CD4-positive, alpha-beta T cell treated with Interleukin-15 for 1 hour (primary cell): ENCODE results near the gene PBLD.
"Not testable (repeated sequence)": the region's sequence is repeated elsewhere in the genome, so short reads cannot be mapped to it uniquely, and the experiment has no call there.

ENCODE experiments used
- DNase-seq: peaks from one replicate; pipeline ENCODE4 v3.0.0-alpha.2; 2020

The PBLD gene

DNA sequence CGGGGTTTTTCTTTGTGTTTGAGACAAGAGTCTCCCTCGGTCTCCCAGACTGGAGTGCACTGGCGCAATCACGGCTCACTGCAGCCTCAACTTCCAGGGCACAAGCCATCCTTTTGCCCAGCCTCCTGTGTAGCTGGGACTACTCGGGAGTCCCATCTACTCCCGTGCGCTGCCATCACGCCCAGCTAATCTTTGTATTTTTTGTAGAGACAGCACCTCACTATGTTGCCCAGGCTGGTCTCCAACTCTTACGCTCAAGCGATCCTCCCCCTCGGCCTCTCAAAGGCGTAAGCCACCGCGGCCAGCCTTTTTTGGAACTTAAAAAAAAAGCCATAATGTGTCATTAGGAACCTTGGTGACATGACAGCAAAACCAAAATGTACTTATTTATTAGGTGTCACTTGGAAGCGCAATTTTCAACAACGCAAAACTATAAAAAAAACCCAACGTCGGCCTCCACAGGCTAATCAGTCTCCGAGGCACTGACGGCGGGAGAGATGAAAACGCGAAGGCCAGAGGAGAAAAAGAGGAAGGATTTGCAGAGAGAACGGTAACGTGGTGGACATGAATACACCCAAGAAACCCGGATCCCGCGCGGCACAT lies 1.8 kb downstream of the PBLD start:
- no peak for DNase-seq

DNA sequence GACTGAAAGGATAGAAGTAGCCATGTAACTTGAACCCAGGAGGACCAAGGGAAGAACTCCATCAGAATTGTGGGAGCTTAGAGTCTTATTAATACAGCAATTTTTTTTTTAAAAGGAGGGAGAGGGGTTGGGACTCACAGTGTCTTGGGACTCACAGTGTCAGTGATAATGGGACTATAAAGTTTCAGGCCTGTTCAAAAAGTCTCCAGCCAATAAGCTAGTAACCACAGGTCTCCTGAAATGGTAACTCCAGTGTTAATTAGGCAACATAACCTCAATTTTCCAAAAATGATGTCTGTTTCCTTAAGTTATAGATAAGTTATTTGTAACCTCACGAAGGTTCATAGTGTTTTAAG lies 3.2 kb downstream of the PBLD start:
- DNase-seq: no peak

DNA sequence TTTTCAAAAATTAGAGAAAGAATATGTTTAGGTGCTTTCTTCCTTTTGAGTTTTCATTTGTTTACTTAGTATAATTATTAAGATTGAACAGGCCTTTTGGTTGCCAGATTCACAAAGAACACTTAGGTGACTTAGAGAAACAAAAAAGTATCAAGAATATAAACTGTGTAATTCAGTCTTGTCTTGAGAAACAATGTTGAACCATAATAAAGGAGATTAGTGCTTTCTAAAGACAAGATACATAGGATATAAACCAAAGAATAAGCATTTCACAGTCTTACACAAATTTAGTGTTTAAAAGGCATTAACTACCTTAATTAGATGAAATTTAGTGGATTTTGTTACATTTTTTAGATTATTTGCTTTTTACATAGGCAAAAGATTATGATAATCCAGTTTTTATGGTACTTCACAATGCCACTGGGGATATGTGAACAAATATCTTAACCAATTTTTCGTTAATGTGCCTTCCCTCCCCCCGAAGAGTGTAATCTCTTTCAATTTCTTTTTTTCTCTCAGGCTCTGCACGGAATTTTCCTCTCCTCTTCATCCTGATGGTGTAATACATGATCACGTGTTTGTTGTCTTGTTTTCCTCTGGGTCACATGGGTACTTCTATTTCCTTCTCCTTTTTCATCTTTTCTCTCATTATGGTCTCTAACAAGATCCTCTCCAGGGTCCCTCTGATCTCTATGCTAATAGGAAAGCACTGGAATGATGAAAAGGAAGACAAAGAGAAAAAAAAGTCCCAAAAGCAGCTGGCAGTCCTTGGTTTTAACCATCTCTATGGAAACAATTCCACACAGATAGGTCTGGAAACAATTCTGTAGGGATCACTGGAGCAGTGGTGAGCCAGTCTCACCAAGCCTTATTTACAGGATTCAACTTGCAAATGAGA lies 4.6 kb downstream of the PBLD start:
- DNase-seq: no peak

- not testable (repeated sequence) for DNase-seq
These were observed 8.3 kb downstream of the PBLD start for GRCh38 chr10:68324396-68324795.

DNA sequence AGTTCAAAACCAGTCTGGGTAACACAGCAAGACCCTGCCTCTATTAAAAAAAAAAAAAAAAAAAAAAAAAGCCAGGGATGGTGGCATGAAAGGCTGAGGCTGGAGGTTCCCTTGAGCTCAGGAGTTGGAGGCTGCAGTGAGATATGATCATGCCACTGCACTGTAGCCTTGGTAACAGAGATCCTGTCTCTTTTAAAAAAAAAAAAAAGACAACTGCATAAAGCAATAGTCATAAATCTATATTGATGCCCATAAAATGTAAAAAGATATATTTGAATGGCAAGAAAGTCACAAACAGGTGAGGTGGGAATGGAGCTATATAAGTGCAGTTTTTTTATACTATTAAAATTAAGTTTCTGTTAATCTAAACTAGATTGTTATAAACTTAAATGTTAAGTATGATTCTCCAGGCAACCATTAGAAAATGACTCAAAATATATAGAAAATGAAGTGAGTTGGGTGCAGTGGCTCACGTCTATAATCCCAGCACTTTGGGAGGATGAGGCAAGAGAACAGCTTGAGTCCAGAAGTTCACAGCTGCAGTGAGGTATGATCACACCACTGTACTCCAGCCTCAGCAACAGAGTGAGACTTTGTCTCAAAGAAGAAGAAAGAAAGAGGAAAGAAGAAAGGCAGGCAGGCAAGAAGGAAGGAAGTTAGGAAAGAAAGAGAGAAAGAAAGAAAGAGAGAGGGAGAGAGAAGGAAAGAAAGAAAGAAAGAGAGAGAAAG lies 14.2 kb downstream of the PBLD start:
- no peak for DNase-seq

DNA sequence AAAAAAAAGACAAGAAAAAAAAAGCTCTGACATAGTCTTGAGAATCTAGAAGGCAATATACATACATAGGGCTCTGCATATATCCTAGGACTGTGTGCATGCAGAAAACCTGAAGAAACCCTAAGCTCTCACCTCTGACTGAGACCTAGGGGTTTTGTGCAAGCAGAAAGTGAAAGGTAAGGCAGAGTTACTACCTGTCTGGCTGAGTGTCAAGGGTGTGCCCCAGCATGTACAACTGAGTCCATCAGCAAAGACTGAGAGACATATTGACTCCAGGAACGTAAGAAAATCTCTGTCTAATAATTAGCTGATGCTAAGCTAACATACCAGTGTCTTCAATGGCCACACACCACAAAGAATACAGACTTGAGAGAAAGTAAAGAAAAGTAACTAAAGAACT lies 17.1 kb downstream of the PBLD start:
- DNase-seq: no peak

DNA sequence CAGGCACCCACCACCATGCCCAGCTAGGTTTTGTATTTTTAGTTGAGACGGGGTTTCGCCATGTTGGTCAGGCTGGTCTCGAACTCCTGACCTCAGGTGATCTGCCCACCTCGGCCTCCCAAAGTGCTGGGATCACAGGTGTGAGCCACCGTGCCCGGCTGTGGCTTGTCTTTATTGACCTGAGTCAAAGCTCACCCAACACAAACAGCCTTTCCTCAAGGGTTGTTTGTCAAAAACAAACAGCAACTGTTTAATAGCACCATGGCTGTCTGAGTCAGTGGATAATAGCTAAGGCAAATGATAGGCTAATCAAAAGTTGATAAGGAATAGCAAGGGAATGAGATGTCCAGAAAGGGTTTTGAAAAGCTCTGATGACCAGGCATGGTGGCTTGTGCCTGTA lies 17.8 kb downstream of the PBLD start:
- DNase-seq: not testable (repeated sequence)

DNA sequence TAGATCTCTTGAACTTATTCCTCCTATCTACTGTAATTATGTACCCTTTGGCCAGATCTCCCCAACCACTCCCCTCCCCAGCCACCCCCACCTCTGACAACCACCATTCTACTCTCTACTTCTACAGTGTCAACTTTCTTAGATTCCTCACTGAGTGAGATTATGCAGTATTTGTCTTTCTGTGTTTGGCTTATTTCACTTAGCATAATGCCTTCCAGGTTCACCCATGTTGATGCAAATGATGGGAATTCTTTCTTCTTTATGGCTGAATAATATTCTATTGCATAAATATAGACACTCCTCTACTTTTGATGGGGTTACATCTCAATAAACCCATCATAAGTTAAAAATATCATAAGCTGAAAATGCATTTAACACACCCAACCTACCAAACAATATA lies 22.2 kb downstream of the PBLD start:
- DNase-seq: no peak

- no peak for DNase-seq
These were observed 26.9 kb downstream of the PBLD start for GRCh38 chr10:68305854-68306253.

GRCh38 chr10:68303849-68304412 lies 28.8 kb downstream of the PBLD start:
- no peak for DNase-seq

GRCh38 chr10:68302871-68303270 lies 29.9 kb downstream of the PBLD start:
- DNase-seq: no peak

- no peak for DNase-seq
These were observed 30.3 kb downstream of the PBLD start for GRCh38 chr10:68302503-68302823.

DNA sequence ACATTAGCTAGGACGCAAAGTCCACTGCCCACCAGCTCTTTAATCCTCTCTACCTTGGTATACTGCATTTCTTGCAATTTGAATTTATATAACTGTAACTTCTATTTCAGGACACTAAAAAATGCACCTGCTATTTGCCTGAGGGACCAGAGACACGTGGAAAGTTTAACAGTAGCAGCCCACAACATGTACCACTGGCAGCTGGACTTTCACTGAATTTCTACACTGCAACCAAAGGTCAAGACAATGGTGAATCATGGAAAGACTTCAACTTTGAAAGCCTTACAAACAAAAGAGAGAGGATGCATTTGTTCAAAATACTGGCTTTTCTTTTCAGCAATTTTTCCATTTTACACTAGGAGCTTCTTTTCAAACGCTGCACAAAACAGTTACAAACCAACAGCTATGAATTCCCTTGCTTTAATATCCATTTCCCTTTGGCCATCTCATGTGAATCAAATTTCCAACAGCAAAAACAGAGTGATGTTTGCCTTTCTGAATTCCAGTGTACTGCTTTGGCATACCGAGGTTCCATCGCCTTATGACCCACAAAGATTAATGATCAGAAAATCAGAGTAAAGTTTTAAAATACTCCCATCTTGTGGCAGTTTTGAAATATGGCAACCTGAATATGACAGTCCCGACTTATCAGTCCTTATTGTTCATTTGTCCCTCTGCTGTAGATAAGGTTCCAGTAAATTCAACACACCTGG lies 30.8 kb downstream of the PBLD start:
- DNase-seq: no peak

GRCh38 chr10:68301301-68301700 lies 31.4 kb downstream of the PBLD start:
- DNase-seq: no peak

GRCh38 chr10:68296843-68297663 lies 35.7 kb downstream of the PBLD start:
- DNase-seq: no peak

DNA sequence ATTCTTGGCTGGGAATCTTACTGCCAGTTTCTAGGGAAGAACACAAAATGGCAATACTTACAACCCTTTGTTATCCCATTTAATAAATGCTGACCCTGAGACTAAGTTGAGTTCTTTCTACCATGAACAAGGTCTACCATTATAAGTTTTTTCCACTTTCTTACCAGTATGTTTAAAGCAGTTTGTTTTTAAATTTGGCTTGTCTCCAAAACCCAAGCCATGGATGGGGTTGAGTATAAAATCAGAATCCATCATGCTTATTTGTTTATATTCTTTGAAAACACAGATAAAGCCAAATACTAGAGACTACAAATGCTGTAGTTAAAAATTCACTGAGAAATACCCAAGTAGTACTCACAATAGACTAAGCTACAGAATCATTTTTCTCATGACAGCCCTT lies 42.0 kb downstream of the PBLD start:
- no peak for DNase-seq

DNA sequence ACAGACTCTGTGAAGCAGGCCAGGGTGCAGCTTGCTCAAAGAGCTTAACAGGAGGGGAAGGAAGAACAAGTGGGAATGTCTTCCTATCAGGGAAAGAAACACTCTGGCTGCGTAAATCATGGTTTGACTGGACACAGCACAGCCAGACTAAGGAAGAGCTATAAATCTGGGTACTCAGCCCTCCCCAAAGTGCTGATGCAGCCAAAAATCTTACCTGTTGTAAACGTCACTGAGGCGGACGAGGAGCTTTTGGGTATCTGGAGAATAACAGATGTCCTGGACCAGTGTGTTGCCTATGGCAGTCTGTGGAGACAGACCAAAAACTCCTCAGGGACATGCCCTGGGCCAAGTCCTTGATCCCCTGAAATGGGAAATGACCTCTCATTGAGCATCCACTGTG lies 44.0 kb downstream of the PBLD start:
- DNase-seq: no peak

DNA sequence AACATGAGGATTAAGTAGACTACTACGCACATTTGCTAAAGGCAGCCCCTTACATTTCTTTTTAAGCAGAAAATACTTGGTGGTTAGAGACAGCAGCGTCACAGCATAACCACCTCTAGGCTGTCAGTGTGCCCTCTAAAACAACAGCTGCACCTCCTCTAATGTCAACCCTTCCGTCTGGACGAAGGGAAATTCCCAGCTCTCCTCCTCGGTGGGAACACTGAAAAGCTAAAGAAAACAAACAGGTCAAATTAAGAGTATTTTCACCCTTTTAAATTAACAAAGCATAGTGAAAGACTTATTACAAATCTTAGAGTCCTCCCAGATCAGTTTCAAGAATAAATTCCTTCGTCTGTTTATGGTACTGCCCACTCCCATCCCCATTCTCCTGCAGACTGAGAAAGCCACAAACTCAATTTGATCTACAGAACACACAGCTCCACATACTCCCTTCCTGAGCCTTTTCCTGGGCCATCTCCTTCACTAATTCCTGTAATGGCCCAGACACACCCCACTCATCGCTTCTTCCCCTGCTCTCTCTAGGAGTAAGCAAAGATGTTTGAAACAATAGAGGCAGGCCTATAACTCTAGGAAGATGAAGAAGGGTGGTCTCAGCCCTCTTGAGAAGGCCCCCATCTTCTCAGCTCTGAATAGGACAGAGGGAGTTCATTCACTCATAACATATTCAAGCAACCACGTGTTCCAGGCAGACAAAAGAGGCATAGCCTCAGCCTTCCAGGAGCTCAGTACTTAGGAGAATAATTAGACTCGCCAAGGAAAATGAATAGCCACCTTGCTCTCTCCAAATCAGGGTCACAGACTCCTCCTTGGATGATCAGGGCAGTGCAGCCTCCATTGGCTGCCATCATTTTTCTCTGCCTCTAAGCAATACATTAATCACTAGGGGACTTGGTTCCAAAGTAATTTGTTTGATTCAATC lies 48.4 kb downstream of the PBLD start:
- no peak for DNase-seq

- DNase-seq: no peak
These were observed 52.0 kb downstream of the PBLD start for GRCh38 chr10:68280758-68281157.

GRCh38 chr10:68278906-68279753 lies 53.6 kb downstream of the PBLD start:
- DNase-seq: not testable (repeated sequence)
